Panc1 (cell line): ENCODE data around the gene GNAZ. TPM values are rescaled to one million over a fixed set of nuclear protein-coding genes. Genes with fewer than 3 reads are reported as not detected.

Source experiments
- total RNA-seq: library from RNA; stranded (reverse); gene quantifications from one replicate; pipeline ENCODE4 v1.2.1, GENCODE V29; 2021; ENCODE audit not compliant: unreplicated experiment

The GNAZ gene
- total RNA-seq, 1 experiment from 2014 or later, result 11.9 TPM

Other genes with a start within 250 kb of the GNAZ start
- gene IGLL5, start 182.7 kb upstream of the GNAZ start, total RNA-seq, result not detected
- gene RSPH14, start 71.5 kb downstream of the GNAZ start, total RNA-seq, result 0.57 TPM
- gene RAB36, start 75.0 kb downstream of the GNAZ start, total RNA-seq, result 4.1 TPM
- 32.1 TPM for gene BCR, start 110.0 kb downstream of the GNAZ start, total RNA-seq